Activated CD4-positive, alpha-beta T cell treated with anti-CD3 and anti-CD28 coated beads, Interleukin-2, amount 10 ng/mL, durations not matched to agents 7 days and 5 days (primary cell): ENCODE measurements around the gene IGFLR1. TPM values are rescaled to one million over a fixed set of nuclear protein-coding genes. Genes with fewer than 3 reads are reported as not detected.

Experiments used
- CTCF ChIA-PET: fragments of 350-600 bp; sonication (Branson Sonifier 250); formaldehyde crosslinking; loops from one replicate; lab custom pipeline; 2021; ENCODE audit warnings: antibody characterized with exemption; lab: Charles Lee
- POLR2A ChIA-PET: fragments of 350-600 bp; sonication (Branson Sonifier 250); formaldehyde crosslinking; loops from one replicate; lab custom pipeline; 2021; ENCODE audit warnings: antibody characterized with exemption; lab: Charles Lee
- DNase-seq: peaks from one replicate; pipeline ENCODE4 v3.0.0-alpha.2; 2020
- H3K27ac Mint-ChIP-seq: one replicate; pipeline ENCODE4 v1.8.0; 2021; ENCODE audit warnings: mild to moderate bottlenecking, moderate library complexity, mixed read lengths
- H3K27me3 Mint-ChIP-seq: one replicate; pipeline ENCODE4 v1.8.0; 2021; ENCODE audit warnings: mixed read lengths
- H3K36me3 Mint-ChIP-seq: one replicate; pipeline ENCODE4 v1.8.0; 2021; ENCODE audit warnings: low read depth, mixed read lengths
- H3K4me1 Mint-ChIP-seq: one replicate; pipeline ENCODE4 v1.8.0; 2021; ENCODE audit warnings: mixed read lengths
- H3K4me3 Mint-ChIP-seq: one replicate; pipeline ENCODE4 v1.8.0; 2021; ENCODE audit warnings: mild to moderate bottlenecking, moderate library complexity, mixed read lengths
- H3K9me3 Mint-ChIP-seq: one replicate; pipeline ENCODE4 v1.8.0; 2021; ENCODE audit warnings: mixed read lengths
- total RNA-seq, 2 experiments: library from RNA; stranded (reverse); gene quantifications; one replicate each; pipeline ENCODE4 v1.2.3, GENCODE V29; 2021

Gene IGFLR1
- total RNA-seq, 2 experiments from 2014 or later: 53.7 to 54.6 TPM

GRCh38 chr19:35719402-35720162 lies 22.7 kb downstream of the IGFLR1 start:
- DNase-seq: no peak
- CTCF ChIA-PET: interaction anchor here (1.1 kb wide), 1 partner anchor 17 kb away, joined by 4 read pairs; no protein-coding TSS in a partner anchor
- Mint-ChIP-seq H3K27ac (peak overlapping the region; percentile 85), H3K36me3 (peaks cover 34% of the 10 kb centered on the region), H3K4me3 (peak overlapping the region; percentile 87), H3K27me3 (no peaks in the 10 kb centered on the region), H3K4me1 (peaks cover 41% of the 10 kb centered on the region), H3K9me3 (no peaks in the 10 kb centered on the region)
- POLR2A ChIA-PET: no interaction called here

DNA sequence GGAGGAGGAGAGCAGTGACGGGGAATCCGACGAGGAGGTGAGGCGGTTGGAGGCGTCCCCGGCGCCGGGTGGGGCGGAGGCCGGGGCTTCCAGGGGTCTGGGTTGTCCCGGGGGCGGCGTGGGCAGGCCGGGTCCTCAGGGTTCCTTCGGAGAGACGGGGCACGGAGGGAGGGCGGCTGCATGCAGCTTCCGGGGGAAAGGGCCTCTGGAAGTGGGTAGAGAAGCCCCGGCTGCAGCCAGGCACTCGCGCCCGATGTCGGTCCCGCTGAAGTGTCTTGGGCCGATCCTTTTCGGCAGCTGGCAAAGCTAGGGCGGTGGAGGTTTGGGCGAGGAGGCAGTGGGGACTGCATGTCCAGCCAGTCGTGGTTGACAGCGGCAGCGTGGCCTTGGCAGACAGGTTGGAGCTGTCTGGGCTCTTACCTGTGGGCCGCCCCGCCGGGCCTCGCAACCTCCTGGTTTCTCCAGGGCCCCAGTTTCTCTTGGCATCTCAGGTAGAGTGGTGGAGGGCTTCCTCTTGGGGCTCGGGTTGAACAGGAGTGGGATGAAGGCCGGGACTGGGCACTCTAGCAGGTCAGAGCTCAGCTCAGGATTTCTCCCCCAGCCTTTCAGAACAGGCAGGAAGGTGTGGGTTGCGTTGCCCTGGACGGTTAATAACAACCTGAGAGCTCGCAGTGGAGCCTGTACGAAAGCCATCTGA lies 23.8 kb downstream of the IGFLR1 start:
- peak; percentile 54 for DNase-seq
- ChIA-PET CTCF (interaction anchor here (0.8 to 1.1 kb wide), 4 partner anchors 12 to 24 kb away, joined by 3 to 5 read pairs (median 4); no protein-coding TSS in a partner anchor), POLR2A (interaction anchor here (0.7 kb wide), 1 partner anchor 101 kb away, joined by 3 read pairs; no protein-coding TSS in a partner anchor)
- Mint-ChIP-seq H3K27me3 (no peaks in the 10 kb centered on the region), H3K4me1 (peaks cover 52% of the 10 kb centered on the region), H3K4me3 (peak overlapping the region; percentile 87), H3K27ac (peak overlapping the region; percentile 85), H3K36me3 (peaks cover 28% of the 10 kb centered on the region), H3K9me3 (no peaks in the 10 kb centered on the region)

DNA sequence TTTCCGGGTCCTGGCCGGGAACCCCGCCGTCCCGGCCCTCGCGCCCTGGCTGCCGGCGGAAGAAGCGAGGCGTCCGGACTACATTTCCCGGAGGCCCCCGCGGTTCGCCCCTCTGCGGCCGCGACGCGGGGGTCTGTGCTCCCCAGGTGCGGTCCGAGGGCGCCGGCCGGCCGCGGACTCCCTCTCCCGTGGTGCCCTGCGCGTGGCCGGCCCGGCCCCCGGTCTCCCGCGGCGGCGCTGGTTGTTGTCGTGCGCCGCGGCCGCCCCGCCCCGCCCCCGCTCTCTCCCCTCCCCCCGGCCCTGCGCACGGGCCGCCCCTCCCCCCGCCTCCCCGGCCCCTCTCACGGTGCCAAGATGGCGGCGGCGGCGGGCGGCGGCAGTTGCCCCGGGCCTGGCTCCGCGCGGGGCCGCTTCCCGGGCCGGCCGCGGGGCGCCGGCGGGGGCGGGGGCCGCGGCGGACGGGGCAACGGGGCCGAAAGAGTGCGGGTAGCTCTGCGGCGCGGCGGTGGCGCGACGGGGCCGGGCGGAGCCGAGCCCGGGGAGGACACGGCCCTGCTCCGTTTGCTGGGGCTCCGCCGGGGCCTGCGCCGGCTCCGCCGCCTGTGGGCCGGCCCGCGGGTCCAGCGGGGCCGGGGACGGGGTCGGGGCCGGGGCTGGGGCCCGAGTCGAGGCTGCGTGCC lies 24.4 kb downstream of the IGFLR1 start, which contains the start of gene KMT2B:
Gene KMT2B, plus strand, starts transcription at position 339 of the 680 bp plus-strand sequence. Its CDS starts 16 bp downstream, at position 355.
- Mint-ChIP-seq H3K4me1 (peaks cover 59% of the 10 kb centered on the region), H3K36me3 (peaks cover 24% of the 10 kb centered on the region), H3K9me3 (no peaks in the 10 kb centered on the region), H3K4me3 (peak within 1 kb of the TSS; percentile 87), H3K27me3 (no peaks in the 10 kb centered on the region), H3K27ac (peak within 1 kb of the TSS; percentile 94)
- no peak for DNase-seq
- CTCF ChIA-PET: interaction anchor here (0.9 to 1.1 kb wide), 2 partner anchors 23 kb away, joined by 4 to 5 read pairs; no protein-coding TSS in a partner anchor
- POLR2A ChIA-PET: no interaction called here

GRCh38 chr19:35716801-35717664 lies 25.2 kb downstream of the IGFLR1 start:
- Mint-ChIP-seq H3K27ac (peak overlapping the region; percentile 94), H3K36me3 (peaks cover 17% of the 10 kb centered on the region), H3K9me3 (no peaks in the 10 kb centered on the region), H3K27me3 (no peaks in the 10 kb centered on the region), H3K4me3 (peak overlapping the region; percentile 87), H3K4me1 (peaks cover 66% of the 10 kb centered on the region)
- CTCF ChIA-PET: interaction anchor here (1.8 to 6.0 kb wide), 3 partner anchors 15 to 31 kb away, joined by 4 to 72 read pairs (median 12); partner anchors contain the start of gene LIN37
- POLR2A ChIA-PET: no interaction called here
- peak; percentile 97 for DNase-seq

GRCh38 chr19:35715981-35716800 lies 26.1 kb downstream of the IGFLR1 start:
- CTCF ChIA-PET: interaction anchor here (0.6 to 6.0 kb wide), 5 partner anchors 14 to 167 kb away, joined by 3 to 72 read pairs (median 4); partner anchors contain the start of gene LIN37
- peak overlapping the region; percentile 87 for H3K4me3 Mint-ChIP-seq
- POLR2A ChIA-PET: interaction anchor here (0.6 kb wide), 1 partner anchor 32 kb away, joined by 3 read pairs; the partner anchor contains the start of gene LIN37
- DNase-seq: no peak
- H3K9me3 Mint-ChIP-seq: no peaks in the 10 kb centered on the region
- peaks cover 15% of the 10 kb centered on the region for H3K36me3 Mint-ChIP-seq
- H3K4me1 Mint-ChIP-seq: peaks cover 69% of the 10 kb centered on the region
- no peaks in the 10 kb centered on the region for H3K27me3 Mint-ChIP-seq
- peak overlapping the region; percentile 94 for H3K27ac Mint-ChIP-seq

- Mint-ChIP-seq H3K27me3 (no peaks in the 10 kb centered on the region), H3K36me3 (peaks cover 12% of the 10 kb centered on the region), H3K27ac (peak overlapping the region; percentile 94), H3K9me3 (no peaks in the 10 kb centered on the region), H3K4me1 (peaks cover 77% of the 10 kb centered on the region), H3K4me3 (peak overlapping the region; percentile 87)
- ChIA-PET CTCF (interaction anchor here (0.6 to 6.0 kb wide), 8 partner anchors 10 to 362 kb away, joined by 3 to 72 read pairs (median 4); partner anchors contain the start of genes LIN37 and ZBTB32), POLR2A (interaction anchor here (0.6 kb wide), 1 partner anchor 33 kb away, joined by 3 read pairs; the partner anchor contains the start of gene LIN37)
- DNase-seq: no peak
Observed at GRCh38 chr19:35715355-35715809, 26.9 kb downstream of the IGFLR1 start.

DNA sequence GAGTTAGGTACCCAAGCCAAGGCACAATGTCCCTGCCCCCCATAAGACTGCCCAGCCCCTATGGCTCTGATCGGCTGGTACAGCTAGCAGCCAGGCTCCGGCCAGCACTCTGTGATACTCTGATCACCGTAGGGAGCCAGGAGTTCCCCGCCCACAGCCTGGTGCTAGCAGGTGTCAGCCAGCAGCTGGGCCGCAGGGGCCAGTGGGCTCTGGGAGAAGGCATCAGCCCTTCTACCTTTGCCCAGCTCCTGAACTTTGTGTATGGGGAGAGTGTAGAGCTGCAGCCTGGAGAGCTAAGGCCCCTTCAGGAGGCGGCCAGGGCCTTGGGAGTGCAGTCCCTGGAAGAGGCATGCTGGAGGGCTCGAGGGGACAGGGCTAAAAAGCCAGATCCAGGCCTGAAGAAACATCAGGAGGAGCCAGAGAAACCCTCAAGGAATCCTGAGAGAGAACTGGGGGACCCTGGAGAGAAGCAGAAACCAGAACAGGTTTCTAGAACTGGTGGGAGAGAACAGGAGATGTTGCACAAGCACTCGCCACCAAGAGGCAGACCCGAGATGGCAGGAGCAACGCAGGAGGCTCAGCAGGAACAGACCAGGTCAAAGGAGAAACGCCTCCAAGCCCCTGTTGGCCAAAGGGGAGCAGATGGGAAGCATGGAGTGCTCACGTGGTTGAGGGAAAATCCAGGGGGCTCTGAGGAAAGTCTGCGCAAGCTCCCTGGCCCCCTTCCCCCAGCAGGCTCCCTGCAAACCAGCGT lies 27.5 kb downstream of the IGFLR1 start:
- no peaks in the 10 kb centered on the region for H3K9me3 Mint-ChIP-seq
- peak overlapping the region; percentile 99 for H3K27ac Mint-ChIP-seq
- peak; percentile 38 for DNase-seq
- peaks cover 9% of the 10 kb centered on the region for H3K36me3 Mint-ChIP-seq
- POLR2A ChIA-PET: interaction anchor here (0.7 to 4.3 kb wide), 2 partner anchors 12 to 299 kb away, joined by 3 to 31 read pairs; no protein-coding TSS in a partner anchor
- H3K27me3 Mint-ChIP-seq: no peaks in the 10 kb centered on the region
- peaks cover 78% of the 10 kb centered on the region for H3K4me1 Mint-ChIP-seq
- peak overlapping the region; percentile 87 for H3K4me3 Mint-ChIP-seq
- CTCF ChIA-PET: interaction anchor here (0.6 to 6.0 kb wide), 9 partner anchors 10 to 362 kb away, joined by 3 to 72 read pairs (median 5); partner anchors contain the start of genes LIN37, PSENEN, U2AF1L4 and ZBTB32

GRCh38 chr19:35713904-35714495 lies 28.3 kb downstream of the IGFLR1 start:
- Mint-ChIP-seq H3K9me3 (no peaks in the 10 kb centered on the region), H3K36me3 (peaks cover 6% of the 10 kb centered on the region), H3K4me3 (peak overlapping the region; percentile 87), H3K4me1 (peaks cover 74% of the 10 kb centered on the region), H3K27ac (peak overlapping the region; percentile 99), H3K27me3 (no peaks in the 10 kb centered on the region)
- ChIA-PET POLR2A (interaction anchor here (0.5 to 4.3 kb wide), 3 partner anchors 12 to 300 kb away, joined by 3 to 31 read pairs (median 3); no protein-coding TSS in a partner anchor), CTCF (interaction anchor here (0.6 to 6.0 kb wide), 8 partner anchors 9 to 217 kb away, joined by 3 to 72 read pairs (median 8); partner anchors contain the start of genes LIN37, PSENEN, U2AF1L4 and ZBTB32)
- no peak for DNase-seq

DNA sequence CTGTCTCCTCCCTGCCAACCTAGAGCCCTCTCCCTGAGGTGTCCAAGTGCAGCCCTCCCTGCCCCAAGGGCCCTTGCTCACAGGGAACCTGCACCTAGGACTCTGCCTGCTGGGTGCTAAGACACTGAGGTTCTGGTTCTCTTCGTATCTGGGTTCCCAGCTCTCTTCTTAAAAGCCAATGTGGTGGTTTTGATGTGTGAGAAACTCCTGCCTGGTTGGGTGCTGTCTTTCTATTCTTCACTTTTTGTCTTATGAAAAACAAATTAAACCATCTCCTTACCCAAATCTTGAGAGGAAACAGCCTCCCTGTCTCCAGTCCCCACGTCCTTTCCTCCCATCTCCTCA lies 28.8 kb downstream of the IGFLR1 start:
- POLR2A ChIA-PET: interaction anchor here (0.5 to 4.3 kb wide), 2 partner anchors 11 to 106 kb away, joined by 3 to 31 read pairs; no protein-coding TSS in a partner anchor
- Mint-ChIP-seq H3K4me3 (peak overlapping the region; percentile 87), H3K27ac (peak overlapping the region; percentile 99), H3K9me3 (no peaks in the 10 kb centered on the region), H3K27me3 (no peaks in the 10 kb centered on the region), H3K4me1 (peaks cover 70% of the 10 kb centered on the region), H3K36me3 (peaks cover 6% of the 10 kb centered on the region)
- DNase-seq: no peak
- CTCF ChIA-PET: interaction anchor here (1.4 to 6.0 kb wide), 7 partner anchors 8 to 34 kb away, joined by 3 to 72 read pairs (median 6); partner anchors contain the start of genes LIN37, PSENEN, U2AF1L4 and ZBTB32
